ENCODE results near the gene ZNF219.

The ZNF219 gene

GRCh38 chr14:21068521-21069387 is 29.7 kb downstream of the ZNF219 start:
- DNase-seq (ENCODE audit: low spot score) = peak; percentile 28

GRCh38 chr14:21066882-21067502 is 31.5 kb downstream of the ZNF219 start:
- no peak for DNase-seq (ENCODE audit: low spot score)

- DNase-seq (ENCODE audit: low spot score) = no peak
Observed at GRCh38 chr14:21063479-21063878, 35.0 kb downstream of the ZNF219 start.

- DNase-seq (ENCODE audit: low spot score) = no peak
Observed at GRCh38 chr14:21061347-21061668, 37.1 kb downstream of the ZNF219 start.

GRCh38 chr14:21060614-21061346 is 37.7 kb downstream of the ZNF219 start:
- no peak for DNase-seq (ENCODE audit: low spot score)

- no peak for DNase-seq (ENCODE audit: low spot score)
Observed at GRCh38 chr14:21059842-21060613, 38.4 kb downstream of the ZNF219 start.

- no peak for DNase-seq (ENCODE audit: low spot score)
Observed at GRCh38 chr14:21058903-21059302, 39.6 kb downstream of the ZNF219 start.

GRCh38 chr14:21057803-21058675 is 40.4 kb downstream of the ZNF219 start, which contains the start of gene RNASE8:
TSS of gene RNASE8 (plus strand) at chr14:21057822. CDS start at chr14:21057893, 71 bp downstream.
- DNase-seq (ENCODE audit: low spot score) = no peak

GRCh38 chr14:21056520-21057163 is 41.8 kb downstream of the ZNF219 start:
- DNase-seq (ENCODE audit: low spot score) = no peak

- no peak for DNase-seq (ENCODE audit: low spot score)
Observed at GRCh38 chr14:21055432-21056117, 42.9 kb downstream of the ZNF219 start.

- DNase-seq (ENCODE audit: low spot score) = no peak
Observed at GRCh38 chr14:21054768-21055145, 43.7 kb downstream of the ZNF219 start.

- no peak for DNase-seq (ENCODE audit: low spot score)
Observed at GRCh38 chr14:21054123-21054767, 44.2 kb downstream of the ZNF219 start.

GRCh38 chr14:21053184-21054122 is 45.0 kb downstream of the ZNF219 start:
- no peak for DNase-seq (ENCODE audit: low spot score)

- DNase-seq (ENCODE audit: low spot score) = no peak
Observed at GRCh38 chr14:21050597-21050996, 47.9 kb downstream of the ZNF219 start.

- no peak for DNase-seq (ENCODE audit: low spot score)
Observed at GRCh38 chr14:21049271-21049673, 49.2 kb downstream of the ZNF219 start.

GRCh38 chr14:21048638-21049037 is 49.8 kb downstream of the ZNF219 start:
- DNase-seq (ENCODE audit: low spot score) = no peak

GRCh38 chr14:21047378-21047781 is 51.1 kb downstream of the ZNF219 start:
- no peak for DNase-seq (ENCODE audit: low spot score)

- DNase-seq (ENCODE audit: low spot score) = no peak
Observed at GRCh38 chr14:21043974-21044618, 54.4 kb downstream of the ZNF219 start.

Measured in hematopoietic multipotent progenitor cell treated with erythropoietin and hydrocortisone succinate and interleukin-3 and kit ligand, for 15 days (in vitro differentiated cells).